Upper lobe of right lung (tissue), 1 donor: ENCODE measurements around the gene BTBD19. TPM values are rescaled to one million over a fixed set of nuclear protein-coding genes. Genes with fewer than 3 reads are reported as not detected.
A peak's percentile ranks its signal among the peaks of the same experiment; 100 is the strongest.
"Not testable (repeated sequence)": the region's sequence is repeated elsewhere in the genome, so short reads cannot be mapped to it uniquely, and the experiment has no call there.

Experiments
- ATAC-seq: fragments of 200-7000 bp; cut with Tn5 transposase; one replicate; pipeline ENCODE4 v1.9.1; 2020; ENCODE audit warnings: mild to moderate bottlenecking, moderate library complexity
- DNase-seq: peaks from one replicate; pipeline ENCODE4 v3.0.0-alpha.2; 2020
- H3K27ac ChIP-seq: fragments of 200-600 bp; one replicate; pipeline ENCODE4 v1.8.0; 2022
- H3K27me3 ChIP-seq: fragments of 200-600 bp; one replicate; pipeline ENCODE4 v1.8.0; 2022; ENCODE audit warnings: mild to moderate bottlenecking
- H3K36me3 ChIP-seq: fragments of 200-600 bp; one replicate; pipeline ENCODE4 v1.8.0; 2022
- H3K4me1 ChIP-seq: fragments of 200-600 bp; one replicate; pipeline ENCODE4 v1.8.0; 2022
- H3K4me3 ChIP-seq: fragments of 200-600 bp; one replicate; pipeline ENCODE4 v1.8.0; 2022; ENCODE audit warnings: mild to moderate bottlenecking
- H3K9me3 ChIP-seq: fragments of 200-600 bp; one replicate; pipeline ENCODE4 v1.8.0; 2022
- intact Hi-C: fragments of 100-400 bp; cut with DNase I; formaldehyde crosslinking; loops from one replicate; pipeline ENCODE4 v1.11.0; 2022
- total RNA-seq: library from RNA; stranded (reverse); fragmentation: NEBNext Ultra II Directional; extraction: Animal tissue kit (Norgen Biotek cat#: 25700); gene quantifications from one replicate; pipeline ENCODE4 v1.2.1, GENCODE V29; 2021
- TF ChIP-seq, protein P1 (sequence below): fragments of 200-600 bp; IDR thresholded peaks from one replicate; pipeline ENCODE4 v1.8.0; 2022; ENCODE audit warnings: antibody characterized with exemption
- donor health status: DM: no; HTN: yes; CAD: no; lungs with severe emphysema.

Gene BTBD19
- total RNA-seq, 1 donor from 2014 or later = 9.2 TPM

DNA sequence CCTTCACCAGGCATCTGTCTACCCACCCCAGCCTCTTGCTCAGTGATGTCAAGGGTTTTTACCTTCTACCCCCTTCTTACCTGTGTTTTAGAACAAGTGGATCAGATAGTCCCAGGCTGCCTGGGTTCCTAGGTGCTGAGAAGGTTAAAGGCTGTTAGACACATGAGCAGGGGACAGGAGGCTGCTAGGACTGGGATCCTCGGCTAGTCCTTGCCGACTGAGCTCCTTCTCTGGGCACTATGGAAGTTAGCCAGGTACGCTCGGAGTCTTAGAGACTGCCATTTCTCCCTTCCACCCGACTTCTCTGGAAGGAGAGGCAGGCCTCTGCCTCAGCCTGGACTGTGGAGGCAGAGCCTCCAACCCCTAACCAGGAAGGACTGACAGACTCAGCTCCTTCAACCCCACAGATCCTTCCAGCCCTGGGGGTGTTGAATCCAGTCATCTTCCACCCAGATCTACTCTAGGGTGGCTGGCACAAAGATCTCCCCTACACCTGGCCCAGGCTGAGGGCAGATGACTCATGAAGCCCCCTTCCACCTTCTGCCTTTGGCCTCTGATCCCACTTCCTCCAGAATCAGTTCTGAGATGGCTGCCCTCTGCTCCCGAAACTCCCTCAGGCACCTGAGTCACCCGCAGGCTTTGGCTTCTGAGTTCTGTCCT is 1.5 kb upstream of the BTBD19 start, which contains the start of gene DYNLT4:
Gene DYNLT4, minus strand, starts transcription at position 648 of the 660 bp plus-strand sequence. CDS start 683 bp downstream, outside the sequence.
- H3K36me3 ChIP-seq = peaks cover 44% of the 10 kb centered on the region
- peak within 1 kb of the TSS; percentile 100 for H3K27ac ChIP-seq
- ATAC-seq = no peak
- peak within 1 kb of the TSS; percentile 45 for H3K4me3 ChIP-seq
- intact Hi-C loops = no loop called here
- peaks cover 81% of the 10 kb centered on the region for H3K4me1 ChIP-seq
- H3K27me3 ChIP-seq = no peaks in the 10 kb centered on the region
- no peaks in the 10 kb centered on the region for H3K9me3 ChIP-seq
- no peak for DNase-seq
- TF ChIP-seq, protein P1, sequence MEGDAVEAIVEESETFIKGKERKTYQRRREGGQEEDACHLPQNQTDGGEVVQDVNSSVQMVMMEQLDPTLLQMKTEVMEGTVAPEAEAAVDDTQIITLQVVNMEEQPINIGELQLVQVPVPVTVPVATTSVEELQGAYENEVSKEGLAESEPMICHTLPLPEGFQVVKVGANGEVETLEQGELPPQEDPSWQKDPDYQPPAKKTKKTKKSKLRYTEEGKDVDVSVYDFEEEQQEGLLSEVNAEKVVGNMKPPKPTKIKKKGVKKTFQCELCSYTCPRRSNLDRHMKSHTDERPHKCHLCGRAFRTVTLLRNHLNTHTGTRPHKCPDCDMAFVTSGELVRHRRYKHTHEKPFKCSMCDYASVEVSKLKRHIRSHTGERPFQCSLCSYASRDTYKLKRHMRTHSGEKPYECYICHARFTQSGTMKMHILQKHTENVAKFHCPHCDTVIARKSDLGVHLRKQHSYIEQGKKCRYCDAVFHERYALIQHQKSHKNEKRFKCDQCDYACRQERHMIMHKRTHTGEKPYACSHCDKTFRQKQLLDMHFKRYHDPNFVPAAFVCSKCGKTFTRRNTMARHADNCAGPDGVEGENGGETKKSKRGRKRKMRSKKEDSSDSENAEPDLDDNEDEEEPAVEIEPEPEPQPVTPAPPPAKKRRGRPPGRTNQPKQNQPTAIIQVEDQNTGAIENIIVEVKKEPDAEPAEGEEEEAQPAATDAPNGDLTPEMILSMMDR = no peak

DNA sequence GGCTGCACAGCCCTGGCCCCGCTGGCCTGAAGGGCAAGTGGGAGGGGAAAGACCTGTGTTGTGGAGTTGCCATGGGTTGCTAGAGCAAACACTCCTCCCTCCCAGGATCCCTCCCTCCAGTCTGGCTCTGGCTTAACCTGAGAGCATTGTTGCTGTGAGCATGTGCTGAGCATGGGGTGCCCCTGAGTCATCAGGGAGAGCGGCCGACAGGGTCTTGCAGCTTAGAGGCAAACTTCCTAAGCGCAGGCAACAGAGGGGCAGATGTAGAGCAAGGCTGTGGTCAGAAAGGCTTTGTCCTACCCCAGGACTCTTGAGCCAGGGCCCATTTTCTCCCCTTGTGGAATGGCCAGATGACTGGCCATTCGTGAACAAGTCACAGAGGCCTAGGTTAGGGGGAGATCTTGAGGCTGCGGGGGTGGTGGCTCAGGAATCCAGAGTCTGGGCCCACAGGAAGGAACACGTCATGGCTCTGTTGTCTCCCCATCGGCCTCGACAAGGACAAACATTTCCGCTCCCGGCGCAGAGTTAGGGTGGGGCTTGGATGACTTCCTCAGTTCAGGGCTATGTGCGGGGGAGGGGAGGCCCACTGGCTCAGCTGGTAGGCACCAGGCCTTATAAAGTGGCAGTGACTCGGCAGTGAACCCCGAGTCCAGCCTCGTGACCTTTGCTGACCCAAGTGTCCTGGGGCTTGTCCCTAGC is 810 bp upstream of the BTBD19 start:
- intact Hi-C loops = no loop called here
- H3K36me3 ChIP-seq = peaks cover 44% of the 10 kb centered on the region
- peaks cover 78% of the 10 kb centered on the region for H3K4me1 ChIP-seq
- peak overlapping the region; percentile 100 for H3K27ac ChIP-seq
- no peaks in the 10 kb centered on the region for H3K9me3 ChIP-seq
- TF ChIP-seq, protein P1 = no peak
- no peaks in the 10 kb centered on the region for H3K27me3 ChIP-seq
- H3K4me3 ChIP-seq = peak overlapping the region; percentile 45
- DNase-seq (peak; percentile 98), ATAC-seq (peak; percentile 82)

DNA sequence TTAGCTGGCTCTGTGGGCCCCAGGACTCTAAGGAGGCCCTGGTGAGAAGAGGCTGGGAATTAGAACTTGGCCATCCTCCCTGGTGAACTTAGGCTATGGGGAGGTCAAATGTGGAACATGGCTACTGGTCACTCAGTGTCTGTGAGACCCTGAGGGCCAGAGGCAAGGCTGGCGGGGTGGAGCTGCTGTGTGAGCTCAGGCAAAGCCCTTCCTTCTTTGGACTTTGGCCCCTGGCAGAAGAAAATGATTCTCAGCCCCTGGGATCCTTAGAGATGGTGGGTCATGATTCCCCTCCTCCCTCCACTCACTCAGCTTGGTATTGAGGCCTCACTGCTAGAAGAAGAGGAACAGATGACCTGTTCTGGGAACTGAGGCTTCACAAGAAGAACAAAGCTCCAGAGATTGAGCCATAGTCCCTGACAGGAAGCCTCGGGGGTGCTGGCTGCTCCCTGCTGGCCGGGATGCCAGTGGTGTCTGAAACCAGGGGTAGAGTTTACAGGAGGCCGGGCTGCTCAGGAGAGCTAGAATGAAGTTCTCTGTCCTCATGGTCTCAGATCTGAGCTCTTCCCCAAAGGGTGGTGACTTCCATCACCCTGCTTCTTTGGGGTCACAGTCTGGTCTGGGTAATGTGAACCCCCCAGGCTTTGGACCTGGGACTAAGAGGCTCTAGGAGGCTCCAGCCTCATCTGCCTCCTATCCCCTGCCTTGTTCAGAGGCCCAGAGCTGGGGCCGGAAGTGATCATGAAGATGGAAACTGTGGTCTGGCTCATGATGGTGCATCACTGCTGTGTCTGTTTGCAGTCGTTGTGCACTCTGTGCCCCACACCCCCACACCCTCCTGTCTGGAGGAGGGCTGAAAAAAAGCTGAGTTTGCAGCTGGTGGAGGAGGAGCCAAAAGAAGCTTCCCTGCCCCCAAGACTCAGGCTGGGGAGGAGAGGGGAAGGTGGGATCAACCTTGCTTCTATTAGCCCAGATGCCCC is 905 bp downstream of the BTBD19 start:
- no peaks in the 10 kb centered on the region for H3K27me3 ChIP-seq
- intact Hi-C loops = no loop called here
- DNase-seq (peak; percentile 80), ATAC-seq (peak; percentile 6)
- peak overlapping the region; percentile 45 for H3K4me3 ChIP-seq
- peaks cover 27% of the 10 kb centered on the region for H3K36me3 ChIP-seq
- TF ChIP-seq, protein P1 = no peak
- H3K9me3 ChIP-seq = no peaks in the 10 kb centered on the region
- H3K4me1 ChIP-seq = peaks cover 78% of the 10 kb centered on the region
- peak overlapping the region; percentile 100 for H3K27ac ChIP-seq

DNA sequence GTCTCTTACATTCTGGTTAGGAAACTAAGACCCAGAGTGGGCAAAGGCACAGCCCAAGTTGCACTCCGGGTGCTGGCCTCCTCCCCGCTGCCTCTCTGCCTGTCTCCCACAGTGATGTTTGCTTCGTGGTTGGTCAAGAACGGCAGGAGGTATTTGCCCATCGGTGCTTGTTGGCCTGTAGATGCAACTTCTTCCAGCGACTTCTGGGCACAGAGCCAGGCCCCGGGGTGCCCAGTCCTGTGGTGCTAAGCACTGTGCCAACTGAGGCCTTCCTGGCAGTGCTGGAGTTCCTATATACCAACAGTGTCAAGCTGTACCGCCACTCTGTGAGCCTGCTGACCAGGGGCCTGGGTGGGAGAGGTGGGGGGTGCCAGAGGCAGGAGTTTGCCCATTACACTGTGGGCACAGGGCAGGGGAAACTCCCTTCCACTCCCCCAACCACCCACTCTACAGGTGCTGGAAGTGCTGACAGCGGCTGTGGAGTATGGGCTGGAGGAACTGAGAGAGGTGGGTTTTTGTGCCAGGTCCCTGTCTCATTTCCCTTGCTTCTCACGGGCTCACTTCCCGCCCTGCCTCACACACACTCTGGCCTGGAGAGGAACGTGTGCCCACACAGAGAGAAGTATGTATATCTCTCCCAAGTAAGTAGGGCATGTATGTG is 1.9 kb downstream of the BTBD19 start:
- peaks cover 16% of the 10 kb centered on the region for H3K36me3 ChIP-seq
- peak; percentile 89 for DNase-seq
- TF ChIP-seq, protein P1 = no peak
- H3K27ac ChIP-seq = peak overlapping the region; percentile 100
- intact Hi-C loops = no loop called here
- ATAC-seq = no peak
- H3K9me3 ChIP-seq = no peaks in the 10 kb centered on the region
- H3K4me3 ChIP-seq = no peak overlapping the region
- H3K27me3 ChIP-seq = no peaks in the 10 kb centered on the region
- peaks cover 78% of the 10 kb centered on the region for H3K4me1 ChIP-seq

DNA sequence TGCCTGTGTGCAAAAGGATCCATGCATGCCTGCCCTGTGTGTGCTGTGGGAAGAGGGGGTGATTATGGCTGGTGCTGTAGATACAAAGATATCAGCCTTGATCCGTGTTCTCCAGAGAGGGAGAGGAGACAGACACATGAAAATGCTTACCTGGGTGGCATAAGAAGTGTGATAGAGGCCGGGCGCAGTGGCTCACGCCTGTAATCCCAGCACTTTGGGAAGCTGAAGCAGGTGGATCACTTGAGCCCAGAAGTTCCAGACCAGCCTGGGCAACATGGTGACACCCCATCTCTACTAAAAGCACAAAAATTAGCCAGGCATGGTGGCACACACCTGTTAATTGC is 2.4 kb downstream of the BTBD19 start:
- Histone ChIP-seq H3K36me3 (peaks cover 11% of the 10 kb centered on the region), H3K4me1 (peaks cover 75% of the 10 kb centered on the region), H3K27ac (peak overlapping the region; percentile 100)
- DNase-seq = peak; percentile 47
- ATAC-seq, H3K27me3 ChIP-seq, H3K4me3 ChIP-seq, intact Hi-C loops, H3K9me3 ChIP-seq: not testable (repeated sequence)
